Activated T-cell treated with anti-CD3 and anti-CD28 coated beads, Interleukin-2, amount 50 U/mL, for 72 hours (primary cell): Measurements from ENCODE around the gene FOXI1. TPM values are rescaled to one million over a fixed set of nuclear protein-coding genes. Genes with fewer than 3 reads are reported as not detected.
A peak's percentile ranks its signal among the peaks of the same experiment; 100 is the strongest.
"Not testable (repeated sequence)": the region's sequence is repeated elsewhere in the genome, so short reads cannot be mapped to it uniquely, and the experiment has no call there.

ENCODE experiments used
- ATAC-seq, 2 donors: fragments of 150-1000 bp; cut with Tn5 transposase; replicated peaks in 1 of 2; 2 replicates each; pipeline ENCODE4 v1.10.0; 2021; ENCODE audit warnings: moderate library complexity in 2 of 2, mild to moderate bottlenecking in 1 of 2
- DNase-seq, 2 donors: peaks; one replicate each; pipeline ENCODE4 v3.0.0; 2021 to 2022; ENCODE audit warnings: mixed read lengths in 1 of 2
- H3K27ac Mint-ChIP-seq: one replicate; pipeline ENCODE4 v1.8.0; 2022; ENCODE audit warnings: mild to moderate bottlenecking, moderate library complexity, mixed read lengths
- H3K27me3 Mint-ChIP-seq: one replicate; pipeline ENCODE4 v1.8.0; 2022; ENCODE audit warnings: low read depth, mixed read lengths
- H3K36me3 Mint-ChIP-seq, 2 donors: one replicate each; pipeline ENCODE4 v1.8.0; 2022; ENCODE audit warnings: mixed read lengths in 2 of 2, mild to moderate bottlenecking in 1 of 2; ENCODE audit not compliant: insufficient read depth in 2 of 2
- H3K4me1 Mint-ChIP-seq: one replicate; pipeline ENCODE4 v1.8.0; 2022; ENCODE audit warnings: low read depth, mixed read lengths
- H3K4me3 Mint-ChIP-seq, 2 donors: one replicate each; pipeline ENCODE4 v1.8.0; 2022; ENCODE audit warnings: mild to moderate bottlenecking in 2 of 2, mixed read lengths in 2 of 2, moderate library complexity in 2 of 2
- H3K9me3 Mint-ChIP-seq, 2 donors: one replicate each; pipeline ENCODE4 v1.8.0; 2022; ENCODE audit warnings: mixed read lengths in 2 of 2
- total RNA-seq, 2 donors: library from RNA; stranded (reverse); gene quantifications; one replicate each; pipeline ENCODE4 v1.2.3, GENCODE V29; 2022

Gene FOXI1
- total RNA-seq, 2 donors from 2014 or later: not detected

- H3K27me3 Mint-ChIP-seq: no peaks in the 10 kb centered on the region
- H3K27ac Mint-ChIP-seq: no peak overlapping the region
- no peak overlapping the region for H3K4me3 Mint-ChIP-seq
- peaks cover 6 to 27% of the 10 kb centered on the region in 2 donors for H3K36me3 Mint-ChIP-seq
- H3K9me3 Mint-ChIP-seq: no peaks in the 10 kb centered on the region
- DNase-seq (no peak), ATAC-seq (no peak)
- H3K4me1 Mint-ChIP-seq: peaks cover 28% of the 10 kb centered on the region
These were observed 28.2 kb upstream of the FOXI1 start for GRCh38 chr5:170077526-170077925.

- H3K27me3 Mint-ChIP-seq: no peaks in the 10 kb centered on the region
- H3K36me3 Mint-ChIP-seq: peaks cover 10 to 32% of the 10 kb centered on the region in 2 donors
- H3K9me3 Mint-ChIP-seq: no peaks in the 10 kb centered on the region
- no peak for DNase-seq
- peaks cover 28% of the 10 kb centered on the region for H3K4me1 Mint-ChIP-seq
- no peak overlapping the region for H3K4me3 Mint-ChIP-seq
- H3K27ac Mint-ChIP-seq: no peak overlapping the region
- ATAC-seq: peak in 1 of 2 donors; percentile 29
These were observed 27.2 kb upstream of the FOXI1 start for GRCh38 chr5:170078458-170078857.

- peaks cover 28% of the 10 kb centered on the region for H3K4me1 Mint-ChIP-seq
- no peak for ATAC-seq
- no peaks in the 10 kb centered on the region for H3K27me3 Mint-ChIP-seq
- H3K27ac Mint-ChIP-seq: no peak overlapping the region
- no peak for DNase-seq
- peaks cover 14 to 35% of the 10 kb centered on the region in 2 donors for H3K36me3 Mint-ChIP-seq
- no peaks in the 10 kb centered on the region for H3K9me3 Mint-ChIP-seq
- H3K4me3 Mint-ChIP-seq: no peak overlapping the region
These were observed 26.8 kb upstream of the FOXI1 start for GRCh38 chr5:170078931-170079330.

DNA sequence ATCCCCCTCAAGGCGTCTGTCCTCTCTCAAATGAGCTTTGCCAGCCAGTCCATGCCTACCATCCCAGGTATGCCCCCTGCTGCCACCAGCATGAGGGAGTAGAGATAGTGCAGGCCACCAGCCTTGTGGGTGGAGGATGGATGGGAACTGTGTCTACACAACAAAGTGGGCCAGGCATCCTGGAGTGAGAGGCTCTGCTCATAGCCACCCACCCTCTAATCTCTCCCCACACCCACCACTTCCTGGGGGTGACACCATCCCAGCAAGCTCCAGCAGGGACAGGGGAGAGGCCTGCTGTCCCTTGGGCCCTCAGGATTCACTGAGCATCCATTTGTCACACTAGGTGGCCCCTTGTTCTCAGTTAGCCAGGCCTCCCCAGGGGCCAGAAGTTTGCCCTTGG, 25.5 kb upstream of the FOXI1 start:
- Mint-ChIP-seq H3K36me3 (peaks cover 15 to 34% of the 10 kb centered on the region in 2 donors), H3K4me1 (peaks cover 25% of the 10 kb centered on the region), H3K4me3 (no peak overlapping the region), H3K9me3 (no peaks in the 10 kb centered on the region), H3K27ac (no peak overlapping the region), H3K27me3 (no peaks in the 10 kb centered on the region)
- ATAC-seq: no peak
- no peak for DNase-seq

GRCh38 chr5:170080786-170081445, 24.8 kb upstream of the FOXI1 start:
- no peak overlapping the region for H3K27ac Mint-ChIP-seq
- no peak for ATAC-seq
- no peak for DNase-seq
- peaks cover 21% of the 10 kb centered on the region for H3K4me1 Mint-ChIP-seq
- H3K27me3 Mint-ChIP-seq: no peaks in the 10 kb centered on the region
- H3K36me3 Mint-ChIP-seq: peaks cover 19 to 34% of the 10 kb centered on the region in 2 donors
- no peaks in the 10 kb centered on the region for H3K9me3 Mint-ChIP-seq
- no peak overlapping the region for H3K4me3 Mint-ChIP-seq

DNA sequence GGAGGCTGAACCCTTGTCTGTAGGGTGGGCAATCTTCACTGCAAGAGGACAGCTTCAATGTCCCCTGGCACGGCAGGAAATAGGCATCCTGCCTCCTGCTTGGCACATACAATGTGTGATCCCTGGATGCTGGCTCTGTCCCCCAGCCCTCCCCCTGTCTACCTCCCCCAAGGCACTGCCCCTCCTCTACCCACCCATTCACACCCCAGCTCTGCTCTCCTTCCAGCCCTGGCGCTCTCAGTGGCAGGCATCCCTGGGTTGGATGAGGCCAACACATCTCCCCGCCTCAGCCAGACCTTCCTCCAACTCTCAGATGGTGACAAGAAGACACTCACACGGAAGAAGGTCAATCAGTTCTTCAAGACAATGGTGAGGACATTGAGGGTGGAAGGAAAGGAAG, 24.1 kb upstream of the FOXI1 start:
- Mint-ChIP-seq H3K27ac (no peak overlapping the region), H3K4me3 (no peak overlapping the region), H3K27me3 (no peaks in the 10 kb centered on the region), H3K4me1 (peaks cover 18% of the 10 kb centered on the region), H3K36me3 (peaks cover 19 to 35% of the 10 kb centered on the region in 2 donors), H3K9me3 (no peaks in the 10 kb centered on the region)
- no peak for ATAC-seq
- no peak for DNase-seq

DNA sequence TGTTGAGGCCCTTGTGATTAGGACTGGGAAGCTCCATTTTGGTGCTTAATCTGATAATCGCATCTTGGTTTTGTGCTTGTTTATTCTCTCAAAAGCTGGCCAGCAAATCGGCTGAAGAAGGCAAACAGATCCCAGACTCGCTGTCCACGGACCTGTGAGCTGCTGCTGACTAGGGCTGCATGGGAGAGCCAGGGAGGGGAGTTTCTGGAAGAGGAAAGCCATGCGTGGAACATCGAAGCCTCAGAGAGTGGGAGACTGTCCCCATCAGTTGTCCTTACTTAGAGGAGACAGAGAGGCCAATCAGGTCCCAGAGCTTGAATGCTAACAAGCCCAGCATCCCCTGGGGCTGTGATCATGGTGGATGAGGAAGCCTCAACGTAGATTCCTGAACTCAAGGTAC, 23.0 kb upstream of the FOXI1 start:
- Mint-ChIP-seq H3K27me3 (no peaks in the 10 kb centered on the region), H3K4me1 (peaks cover 12% of the 10 kb centered on the region), H3K27ac (no peak overlapping the region), H3K4me3 (no peak overlapping the region), H3K9me3 (no peaks in the 10 kb centered on the region), H3K36me3 (peaks cover 18 to 31% of the 10 kb centered on the region in 2 donors)
- ATAC-seq (no peak), DNase-seq (no peak)

DNA sequence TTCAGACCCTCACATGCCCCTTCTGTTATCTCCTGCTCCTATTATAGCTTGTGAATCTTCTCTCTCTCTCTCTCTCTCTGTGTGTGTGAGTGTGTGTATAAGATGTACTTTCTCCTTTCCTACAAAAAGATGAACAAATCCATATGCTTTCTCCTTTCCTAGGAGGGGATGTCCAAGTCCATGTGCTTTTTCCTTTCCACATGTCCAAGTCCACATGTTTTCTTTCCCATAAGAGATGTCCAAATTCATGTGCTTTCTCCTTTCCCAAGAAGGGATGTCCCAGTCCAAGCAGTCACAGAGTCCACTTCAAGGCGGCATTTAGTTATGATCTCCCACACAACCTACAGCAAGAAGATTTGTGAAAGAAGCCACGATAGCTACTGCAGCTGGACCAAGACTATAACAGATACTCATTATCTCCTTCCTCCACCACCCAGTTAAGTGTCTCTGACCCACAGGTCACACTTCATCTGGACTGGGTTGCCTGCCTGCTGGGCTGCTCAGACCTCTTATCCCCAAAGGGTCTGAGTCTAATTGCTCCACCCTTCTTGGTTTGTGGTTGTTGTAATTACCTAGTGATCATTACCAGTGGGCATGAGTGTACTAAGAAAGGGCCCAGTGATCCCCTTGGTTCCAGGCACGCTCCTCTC, 18.4 kb upstream of the FOXI1 start:
- DNase-seq: no peak
- H3K27ac Mint-ChIP-seq: no peak overlapping the region
- no peak for ATAC-seq
- H3K4me3 Mint-ChIP-seq: no peak overlapping the region
- H3K27me3 Mint-ChIP-seq: no peaks in the 10 kb centered on the region
- peaks cover 16 to 18% of the 10 kb centered on the region in 2 donors for H3K36me3 Mint-ChIP-seq
- no peaks in the 10 kb centered on the region for H3K9me3 Mint-ChIP-seq
- H3K4me1 Mint-ChIP-seq: no peaks in the 10 kb centered on the region

DNA sequence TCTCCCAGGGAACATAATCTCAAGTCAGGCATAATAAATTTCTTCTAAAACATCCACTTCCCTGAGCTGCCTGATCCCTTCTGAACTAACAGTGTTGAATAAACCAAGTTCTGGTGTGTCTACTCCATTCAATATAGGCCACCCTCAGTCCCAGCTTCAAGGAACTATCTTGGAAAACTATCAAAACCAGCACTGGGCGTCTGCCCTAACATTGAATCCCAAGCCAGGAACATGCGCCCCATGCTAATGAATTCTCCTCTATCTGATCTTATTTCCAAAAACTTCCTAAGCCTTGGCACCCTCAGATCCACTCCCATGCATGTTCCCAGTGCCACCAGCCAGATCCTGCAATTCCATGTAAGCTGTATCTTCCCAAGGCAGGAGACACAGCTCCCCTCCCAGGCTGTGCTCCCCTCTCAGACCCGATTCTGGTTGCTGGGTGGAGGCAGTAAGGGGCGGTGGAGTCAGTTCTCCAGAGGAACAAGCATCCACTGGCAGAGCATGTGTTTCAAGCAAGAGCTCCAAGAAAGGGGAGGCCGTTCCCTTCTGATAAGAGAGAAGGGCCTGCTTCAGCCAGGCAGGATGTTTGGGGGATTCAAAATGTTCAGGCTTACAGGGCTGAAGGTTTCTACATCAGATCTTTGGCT, 13.1 kb upstream of the FOXI1 start:
- Mint-ChIP-seq H3K27me3 (peaks cover under 1% of the 10 kb centered on the region), H3K27ac (no peak overlapping the region), H3K9me3 (no peaks in the 10 kb centered on the region), H3K36me3 (no peaks in the 10 kb centered on the region), H3K4me1 (no peaks in the 10 kb centered on the region), H3K4me3 (no peak overlapping the region)
- DNase-seq (no peak), ATAC-seq (no peak)

GRCh38 chr5:170094329-170094728, 11.4 kb upstream of the FOXI1 start:
- H3K4me1 Mint-ChIP-seq, H3K9me3 Mint-ChIP-seq, DNase-seq, H3K36me3 Mint-ChIP-seq, H3K4me3 Mint-ChIP-seq, H3K27ac Mint-ChIP-seq, ATAC-seq, H3K27me3 Mint-ChIP-seq: not testable (repeated sequence)

- DNase-seq (no peak), ATAC-seq (peak in 1 of 2 donors; percentile 8)
- Mint-ChIP-seq H3K27me3 (peaks cover 21% of the 10 kb centered on the region), H3K27ac (no peak overlapping the region), H3K36me3 (no peaks in the 10 kb centered on the region), H3K4me1 (no peaks in the 10 kb centered on the region), H3K4me3 (no peak overlapping the region), H3K9me3 (peaks cover 0 to 3% of the 10 kb centered on the region in 2 donors)
These were observed 10.1 kb upstream of the FOXI1 start for GRCh38 chr5:170095646-170096045.

GRCh38 chr5:170097934-170098333, 7.8 kb upstream of the FOXI1 start:
- Mint-ChIP-seq H3K4me1 (no peaks in the 10 kb centered on the region), H3K27ac (no peak overlapping the region), H3K4me3 (no peak overlapping the region), H3K36me3 (no peaks in the 10 kb centered on the region), H3K9me3 (peaks cover 0 to 3% of the 10 kb centered on the region in 2 donors), H3K27me3 (peaks cover 21% of the 10 kb centered on the region)
- DNase-seq (no peak), ATAC-seq (no peak)

GRCh38 chr5:170100066-170100943, 5.4 kb upstream of the FOXI1 start:
- ATAC-seq (peak; percentile 48 to 61), DNase-seq (peak; percentile 71 to 72)
- Mint-ChIP-seq H3K27me3 (peaks cover 26% of the 10 kb centered on the region), H3K27ac (no peak overlapping the region), H3K4me3 (no peak overlapping the region), H3K4me1 (no peaks in the 10 kb centered on the region), H3K9me3 (peaks cover 0 to 3% of the 10 kb centered on the region in 2 donors), H3K36me3 (no peaks in the 10 kb centered on the region)
